ENCODE measurements around the gene COL18A1.
"Not testable (repeated sequence)": the region's sequence is repeated elsewhere in the genome, so short reads cannot be mapped to it uniquely, and the experiment has no call there.

Gene COL18A1

DNA sequence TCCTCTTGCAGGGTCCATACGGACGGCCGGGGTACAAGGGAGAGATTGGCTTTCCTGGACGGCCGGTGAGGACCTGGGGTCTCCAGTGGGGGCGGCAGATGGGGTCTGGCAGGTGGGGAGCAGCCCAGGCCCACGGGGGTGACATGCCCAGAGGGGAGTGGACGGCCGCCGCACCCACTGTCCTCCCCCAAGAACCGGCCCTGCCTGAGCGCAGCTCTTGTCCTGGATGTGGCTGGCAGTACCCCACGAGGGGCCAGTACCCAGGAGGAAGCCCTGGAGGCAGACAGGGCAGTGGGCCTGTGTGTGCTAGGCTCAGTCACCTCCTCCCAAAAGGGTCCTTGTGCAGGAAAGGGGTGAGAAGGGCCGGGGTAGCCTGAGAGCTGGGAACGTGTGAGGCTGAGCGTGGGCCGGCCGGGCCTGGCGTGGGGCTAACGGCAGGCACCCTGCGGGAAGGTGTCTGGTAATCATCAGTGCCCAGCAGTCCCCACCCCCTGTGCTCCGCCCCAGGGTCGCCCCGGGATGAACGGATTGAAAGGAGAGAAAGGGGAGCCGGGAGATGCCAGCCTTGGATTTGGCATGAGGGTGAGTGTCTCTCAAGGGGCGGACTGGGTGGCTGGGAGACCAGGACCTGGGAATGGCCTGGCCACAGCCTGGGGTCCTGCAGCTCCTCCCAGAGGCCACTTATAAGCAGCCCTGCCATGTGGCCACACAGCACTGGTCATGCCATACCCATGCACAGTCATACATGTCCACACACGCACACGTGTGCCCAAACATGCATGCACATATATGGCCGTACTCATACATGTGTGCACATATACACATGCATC is 90.1 kb downstream of the COL18A1 start:
- no peak for DNase-seq (ENCODE audit: low read depth)

DNA sequence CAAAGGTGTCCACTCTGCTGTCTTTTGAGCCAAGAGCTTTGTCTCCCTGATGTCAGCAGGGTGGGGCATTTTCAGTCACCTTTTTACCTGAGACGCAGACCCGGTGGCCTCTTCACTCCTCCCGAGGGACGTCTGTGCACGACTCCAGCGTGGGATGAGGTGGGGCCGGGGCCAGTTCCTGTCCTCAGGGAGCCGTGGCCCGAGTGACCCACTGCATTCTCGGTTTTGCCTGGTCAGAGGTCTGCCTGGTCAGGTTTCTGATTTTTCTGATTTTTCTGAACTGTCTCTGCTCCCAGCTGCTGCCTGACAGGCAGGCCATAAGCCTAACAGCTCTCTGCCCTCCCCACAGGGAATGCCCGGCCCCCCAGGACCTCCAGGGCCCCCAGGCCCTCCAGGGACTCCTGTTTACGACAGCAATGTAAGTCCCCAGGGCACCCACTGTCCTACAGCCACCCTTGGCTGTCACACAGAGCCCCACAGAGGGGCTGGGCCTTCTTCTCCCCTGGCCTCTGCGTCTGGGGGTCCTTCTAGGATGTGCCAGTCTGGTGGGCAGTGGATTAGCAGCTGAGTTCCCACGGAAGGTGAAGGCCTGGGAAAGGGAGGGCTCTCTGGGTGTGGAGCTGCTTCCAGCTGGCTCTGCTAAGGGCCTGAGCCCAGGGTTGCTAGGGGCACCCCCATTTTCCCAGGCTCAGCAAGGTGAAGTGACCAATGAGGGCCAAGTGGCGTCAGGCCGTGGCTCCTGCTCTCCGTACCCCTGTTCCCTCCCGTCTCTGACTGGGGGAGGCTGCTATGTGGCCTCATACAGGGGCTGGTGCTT is 91.4 kb downstream of the COL18A1 start:
- DNase-seq (ENCODE audit: low read depth) = no peak

DNA sequence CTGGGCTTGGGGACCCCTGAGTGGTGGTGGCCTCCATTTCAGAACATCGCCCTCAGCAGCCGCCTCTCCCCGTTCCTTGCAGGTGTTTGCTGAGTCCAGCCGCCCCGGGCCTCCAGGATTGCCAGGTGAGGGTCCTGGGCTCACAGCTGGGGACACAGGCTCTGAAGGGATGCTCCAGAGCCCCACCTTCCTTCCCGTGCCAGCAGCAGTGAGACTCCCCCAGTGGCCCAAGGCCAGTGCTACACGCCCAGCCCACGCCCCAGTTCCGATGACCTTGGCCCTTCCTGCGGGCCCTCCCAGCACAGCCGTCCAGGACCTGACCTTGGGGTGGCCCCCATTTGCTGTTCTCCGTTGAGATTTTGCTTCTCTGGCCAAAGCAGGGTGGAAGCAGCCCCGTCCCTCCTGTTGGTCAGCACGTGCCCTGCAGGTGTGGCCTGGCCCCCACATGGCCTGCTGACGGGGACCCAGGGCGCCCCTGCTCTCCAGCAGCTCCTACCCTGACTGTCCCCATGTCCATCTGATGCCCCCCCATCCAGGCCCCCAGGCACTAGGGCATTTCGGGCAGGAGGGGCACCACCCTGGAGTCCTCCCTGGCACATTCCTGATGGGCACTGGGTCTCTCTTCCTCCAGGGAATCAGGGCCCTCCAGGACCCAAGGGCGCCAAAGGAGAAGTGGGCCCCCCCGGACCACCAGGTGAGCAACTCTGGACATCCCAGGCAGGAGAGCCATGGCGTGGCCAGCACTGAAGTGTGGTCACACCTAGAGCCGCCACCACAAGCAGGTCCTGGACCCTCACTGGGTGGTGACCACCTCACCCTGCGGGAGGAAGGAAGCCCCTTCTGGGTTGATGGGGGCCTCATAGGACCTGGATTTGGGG is 92.2 kb downstream of the COL18A1 start:
- DNase-seq (ENCODE audit: low read depth) = no peak

DNA sequence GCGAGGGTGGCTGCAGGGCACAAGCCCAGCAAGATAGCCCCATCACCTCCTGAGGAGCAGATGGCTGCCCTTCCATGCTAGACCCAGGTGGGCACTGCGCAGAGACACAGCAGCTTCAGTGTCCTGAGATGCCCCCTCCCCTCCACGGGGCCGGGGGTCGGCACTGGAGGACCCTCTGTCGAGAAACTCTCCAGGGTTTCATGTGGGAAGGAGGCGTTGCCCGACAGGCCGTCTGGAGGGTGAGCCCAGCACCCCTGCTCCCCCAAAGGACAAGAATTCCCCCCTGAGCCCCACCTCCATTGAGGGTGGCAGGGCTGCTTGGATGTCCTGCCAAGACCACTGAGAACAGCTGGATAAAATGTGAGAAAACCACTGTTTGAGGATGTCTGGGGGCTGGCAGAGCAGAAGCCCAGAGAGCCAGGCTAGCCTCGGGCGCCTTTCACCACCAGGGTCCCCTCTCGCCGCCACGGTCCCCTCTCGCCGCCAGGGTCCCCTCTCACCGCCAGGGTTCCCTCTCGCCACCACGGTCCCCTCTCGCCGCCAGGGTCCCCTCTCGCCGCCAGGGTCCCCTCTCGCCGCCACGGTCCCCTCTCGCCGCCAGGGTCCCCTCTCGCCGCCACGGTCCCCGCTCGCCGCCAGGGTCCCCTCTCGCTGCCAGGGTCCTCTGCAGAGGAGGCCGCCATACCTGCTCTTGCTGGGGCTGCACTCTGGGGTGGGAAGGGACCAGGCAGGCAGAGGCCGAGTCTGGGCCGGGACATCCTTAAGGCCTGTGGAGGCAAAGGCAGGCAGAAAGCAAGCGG is 93.1 kb downstream of the COL18A1 start:
- no peak for DNase-seq (ENCODE audit: low read depth)

DNA sequence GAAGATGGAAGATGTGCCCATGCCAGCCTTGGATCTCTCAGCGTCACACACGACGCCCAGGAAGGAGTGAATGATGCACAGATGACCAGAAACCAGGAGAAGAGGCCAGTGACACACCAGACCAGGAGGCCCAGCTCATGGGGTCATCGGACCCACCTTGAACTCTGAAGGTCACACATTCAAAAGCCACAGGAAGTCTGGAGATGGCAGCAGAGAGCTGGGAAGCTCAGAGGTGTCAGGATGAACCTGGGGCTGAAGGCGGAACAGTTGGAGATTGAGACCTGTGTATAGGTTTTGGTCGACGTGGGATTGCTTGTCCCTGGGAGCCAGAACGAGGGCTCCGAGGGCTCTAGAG is 93.7 kb downstream of the COL18A1 start:
- no peak for DNase-seq (ENCODE audit: low read depth)

DNA sequence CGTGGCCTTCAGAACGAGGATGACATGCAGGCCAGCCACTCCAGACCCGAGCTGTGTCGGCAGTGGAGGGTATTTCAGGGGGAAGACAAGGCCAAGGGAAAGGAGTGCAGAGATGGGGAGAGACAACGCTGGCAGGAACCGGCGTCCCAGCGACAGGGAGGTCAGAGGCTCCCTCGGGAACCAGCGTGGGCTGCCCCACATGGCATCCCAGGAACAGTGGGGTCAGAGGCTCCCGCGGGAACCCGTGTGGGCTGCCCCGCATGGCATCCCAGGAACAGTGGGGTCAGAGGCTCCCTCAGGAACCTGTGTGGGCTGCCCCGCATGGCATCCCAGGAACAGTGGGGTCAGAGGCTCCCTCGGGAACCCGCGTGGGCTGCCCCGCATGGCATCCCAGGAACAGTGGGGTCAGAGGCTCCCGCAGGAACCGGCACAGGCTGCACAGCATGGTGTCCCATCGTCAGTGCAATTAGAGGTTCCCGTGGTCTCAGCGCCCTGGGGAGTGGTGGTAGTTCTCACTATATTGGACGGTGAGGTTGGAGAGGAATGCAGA is 94.3 kb downstream of the COL18A1 start:
- no peak for DNase-seq (ENCODE audit: low read depth)

DNA sequence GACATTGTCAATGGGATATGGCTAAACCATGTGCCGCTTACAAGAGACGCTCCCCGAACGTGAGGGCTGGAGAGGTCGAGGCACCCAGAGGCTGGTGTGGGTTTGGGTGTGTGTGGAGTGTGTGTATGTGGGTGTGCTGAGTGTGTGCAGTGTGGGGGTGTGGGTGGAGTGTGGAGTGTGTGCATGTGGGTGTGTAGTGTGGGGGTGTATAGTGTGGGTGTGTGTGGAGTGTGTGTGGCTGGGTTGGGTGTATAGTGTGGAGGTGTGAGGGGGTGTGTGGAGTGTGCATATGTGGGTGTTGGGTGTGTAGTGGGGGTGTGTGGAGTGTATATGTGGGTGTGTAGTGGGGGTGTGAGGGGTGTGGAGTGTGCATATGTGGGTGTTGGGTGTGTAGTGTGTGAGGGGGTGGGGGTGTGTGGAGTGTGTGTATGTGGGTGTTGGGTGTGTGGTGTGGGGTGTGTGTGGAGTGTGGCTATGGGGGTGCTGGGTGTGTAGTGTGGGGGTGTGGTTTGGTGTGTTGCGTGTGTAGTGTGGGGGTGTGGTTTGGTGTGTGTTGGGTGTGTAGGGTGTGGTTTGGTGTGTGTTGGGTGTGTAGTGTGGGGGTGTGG is 95.1 kb downstream of the COL18A1 start:
- no peak for DNase-seq (ENCODE audit: low read depth)

DNA sequence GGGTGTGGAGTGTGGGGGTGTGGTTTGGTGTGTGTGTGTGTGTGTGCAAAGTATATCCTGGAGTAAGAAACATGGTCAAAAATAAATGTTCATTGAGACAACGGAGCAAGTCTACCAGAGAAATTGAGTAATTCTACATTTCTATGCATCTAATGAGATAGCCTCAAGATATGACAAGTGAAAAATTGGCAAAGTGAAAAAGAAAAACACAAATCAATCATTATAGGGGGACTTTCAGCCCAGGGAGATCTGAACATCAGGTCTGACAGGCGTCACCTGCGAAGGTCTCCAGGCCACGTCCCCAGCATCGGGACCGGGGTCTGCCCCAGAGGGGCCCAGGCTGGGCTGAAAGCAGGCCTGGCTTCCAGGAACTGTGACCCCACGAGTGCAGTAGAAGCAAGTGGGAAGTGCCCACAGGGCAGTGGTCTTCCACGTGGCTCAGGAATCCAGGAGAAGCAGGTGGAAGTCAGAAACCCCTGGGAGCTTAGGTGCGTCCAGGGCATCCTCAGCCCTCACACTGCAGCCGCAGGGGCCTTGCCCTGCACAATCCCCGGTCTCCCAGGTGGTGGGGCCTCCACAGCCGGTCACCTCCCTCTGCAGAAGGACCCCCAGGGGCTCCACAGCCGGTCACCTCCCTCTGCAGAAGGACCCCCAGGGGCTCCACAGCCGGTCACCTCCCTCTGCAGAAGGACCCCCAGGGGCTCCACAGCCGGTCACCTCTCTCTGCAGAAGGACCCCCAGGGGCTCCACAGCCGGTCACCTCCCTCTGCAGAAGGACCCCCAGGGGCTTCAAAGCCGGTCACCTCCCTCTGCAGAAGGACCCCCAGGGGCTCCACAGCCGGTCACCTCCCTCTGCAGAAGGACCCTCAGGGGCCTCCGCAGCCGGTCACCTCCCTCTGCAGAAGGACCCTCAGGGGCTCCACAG is 96.4 kb downstream of the COL18A1 start:
- DNase-seq (ENCODE audit: low read depth) = not testable (repeated sequence)

DNA sequence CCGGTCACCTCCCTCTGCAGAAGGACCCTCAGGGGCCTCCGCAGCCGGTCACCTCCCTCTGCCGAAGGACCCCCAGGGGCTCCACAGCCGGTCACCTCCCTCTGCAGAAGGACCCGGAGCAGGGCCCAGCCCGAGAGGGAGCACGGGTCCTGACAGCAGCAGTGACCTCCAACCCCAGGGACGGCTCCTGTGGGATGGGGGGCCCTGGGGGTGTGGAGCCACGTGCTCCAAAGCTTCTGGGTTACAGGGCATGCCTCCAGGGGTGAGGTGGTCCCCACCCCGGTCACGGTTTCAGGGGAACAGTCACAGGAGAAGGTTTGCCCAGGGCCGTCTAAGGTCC is 97.0 kb downstream of the COL18A1 start:
- no peak for DNase-seq (ENCODE audit: low read depth)

DNA sequence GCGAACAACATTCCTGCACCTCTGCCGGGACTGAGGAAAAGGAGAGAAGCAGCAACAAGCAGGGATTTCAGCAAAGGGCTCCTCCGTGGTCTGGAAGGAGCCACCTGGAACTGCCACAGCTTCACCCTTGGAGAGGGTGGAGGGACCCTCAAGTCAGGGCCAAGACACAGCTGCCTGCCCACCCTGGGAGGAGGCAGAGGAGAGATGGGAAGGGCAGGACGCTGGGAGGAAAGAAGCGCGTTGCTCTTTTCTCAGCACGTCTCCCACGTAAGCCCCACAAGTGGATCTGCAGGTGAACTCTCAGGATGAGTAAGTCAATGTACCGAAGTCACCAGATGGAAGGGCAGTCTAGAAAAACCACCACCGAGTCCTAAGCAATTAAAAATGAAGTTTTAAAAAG is 97.6 kb downstream of the COL18A1 start:
- no peak for DNase-seq (ENCODE audit: low read depth)

DNA sequence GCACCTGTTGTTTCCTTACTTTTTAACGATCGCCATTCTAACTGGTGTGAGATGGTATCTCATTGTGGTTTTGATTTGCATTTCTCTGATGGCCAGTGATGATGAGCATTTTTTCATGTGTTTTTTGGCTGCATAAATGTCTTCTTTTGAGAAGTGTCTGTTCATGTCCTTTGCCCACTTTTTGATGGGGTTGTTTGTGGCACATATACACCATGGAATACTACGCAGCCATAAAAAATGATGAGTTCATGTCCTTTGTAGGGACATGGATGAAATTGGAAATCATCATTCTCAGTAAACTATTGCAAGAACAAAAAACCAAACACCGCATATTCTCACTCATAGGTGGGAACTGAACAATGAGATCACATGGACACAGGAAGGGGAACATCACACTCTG is 98.3 kb downstream of the COL18A1 start:
- DNase-seq (ENCODE audit: low read depth) = not testable (repeated sequence)

DNA sequence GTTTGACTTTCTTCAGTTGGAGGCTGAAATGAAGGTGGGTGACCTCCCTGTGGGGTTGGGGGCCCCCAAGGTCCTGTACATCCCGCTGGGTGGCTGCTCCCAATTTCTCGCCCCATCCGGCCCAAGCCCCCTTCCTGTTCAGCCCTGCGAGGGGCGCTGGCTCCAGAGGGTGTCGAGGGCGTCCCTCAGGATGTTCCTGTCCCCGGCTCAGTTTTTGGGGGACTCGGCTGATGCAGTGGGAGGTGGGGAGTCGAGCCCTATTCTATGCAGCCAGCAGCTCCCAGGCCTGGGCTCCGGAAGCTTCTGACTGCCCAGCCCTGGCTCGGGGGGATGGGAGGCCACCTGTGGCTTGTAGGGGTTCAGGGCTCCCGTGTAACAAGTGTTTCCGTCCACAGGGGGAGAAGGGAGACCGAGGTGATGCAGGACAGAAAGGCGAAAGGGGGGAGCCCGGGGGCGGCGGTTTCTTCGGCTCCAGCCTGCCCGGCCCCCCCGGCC is 99.1 kb downstream of the COL18A1 start:
- DNase-seq (ENCODE audit: low read depth) = no peak

DNA sequence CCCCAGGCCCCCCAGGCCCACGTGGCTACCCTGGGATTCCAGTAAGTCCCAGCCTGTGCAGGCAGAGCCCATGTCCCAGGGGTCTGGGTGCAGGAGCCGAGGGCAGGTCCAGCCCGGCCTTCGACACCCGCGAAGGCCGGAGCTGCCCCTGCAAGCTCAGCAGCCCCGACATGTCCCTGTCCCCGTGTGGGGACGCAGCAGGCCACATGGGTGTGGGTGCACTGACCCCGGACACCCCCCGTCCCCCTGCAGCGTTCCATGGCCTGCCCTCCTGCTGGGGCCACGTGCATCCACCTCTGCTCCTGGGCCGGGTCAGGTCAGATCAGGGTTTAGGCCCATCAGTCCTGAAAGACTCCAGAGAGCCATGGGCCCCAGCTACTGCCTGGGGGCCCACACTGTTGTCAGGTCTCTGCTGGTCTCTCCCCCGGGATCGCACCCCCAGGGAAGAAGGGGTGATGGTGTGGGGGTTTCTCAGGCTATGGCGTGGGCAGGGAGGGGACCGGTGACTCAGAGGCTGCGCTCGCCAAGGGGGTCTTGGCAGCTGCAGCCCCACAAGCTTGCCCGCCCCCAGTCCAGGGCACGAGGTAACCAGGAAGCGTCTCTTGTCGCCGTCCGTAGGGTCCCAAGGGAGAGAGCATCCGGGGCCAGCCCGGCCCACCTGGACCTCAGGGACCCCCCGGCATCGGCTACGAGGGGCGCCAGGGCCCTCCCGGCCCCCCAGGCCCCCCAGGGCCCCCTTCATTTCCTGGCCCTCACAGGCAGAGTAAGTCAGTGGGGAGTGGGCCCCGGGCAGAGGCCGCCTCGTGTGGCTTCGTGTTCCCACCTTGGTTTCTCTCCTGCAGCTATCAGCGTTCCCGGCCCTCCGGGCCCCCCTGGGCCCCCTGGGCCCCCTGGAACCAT is 99.8 kb downstream of the COL18A1 start:
- DNase-seq (ENCODE audit: low read depth) = no peak

DNA sequence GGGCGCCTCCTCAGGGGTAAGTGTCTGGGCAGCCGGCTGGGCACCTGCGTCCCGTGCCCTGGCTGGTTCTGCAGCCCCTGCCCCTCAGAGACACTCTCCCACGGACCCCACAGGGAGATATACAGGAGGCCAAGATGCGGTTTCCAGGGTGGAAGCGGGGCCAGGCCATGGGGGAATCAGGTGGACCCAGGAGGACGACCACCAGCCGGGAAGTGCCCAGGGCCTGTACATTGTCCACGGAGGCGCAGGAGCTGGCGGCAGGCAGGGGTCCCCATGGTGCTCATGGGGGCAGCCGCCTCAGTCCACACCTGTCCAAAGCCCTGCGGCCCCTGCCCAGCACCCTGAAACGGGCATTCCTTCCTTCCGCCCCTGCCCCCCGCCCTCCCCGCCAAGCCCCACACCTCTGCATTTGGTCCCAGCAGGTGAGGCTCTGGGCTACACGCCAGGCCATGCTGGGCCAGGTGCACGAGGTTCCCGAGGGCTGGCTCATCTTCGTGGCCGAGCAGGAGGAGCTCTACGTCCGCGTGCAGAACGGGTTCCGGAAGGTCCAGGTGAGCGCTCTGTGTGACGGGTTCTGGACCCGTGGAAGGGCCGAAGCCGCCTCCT is 100.6 kb downstream of the COL18A1 start:
- DNase-seq (ENCODE audit: low read depth) = no peak

DNA sequence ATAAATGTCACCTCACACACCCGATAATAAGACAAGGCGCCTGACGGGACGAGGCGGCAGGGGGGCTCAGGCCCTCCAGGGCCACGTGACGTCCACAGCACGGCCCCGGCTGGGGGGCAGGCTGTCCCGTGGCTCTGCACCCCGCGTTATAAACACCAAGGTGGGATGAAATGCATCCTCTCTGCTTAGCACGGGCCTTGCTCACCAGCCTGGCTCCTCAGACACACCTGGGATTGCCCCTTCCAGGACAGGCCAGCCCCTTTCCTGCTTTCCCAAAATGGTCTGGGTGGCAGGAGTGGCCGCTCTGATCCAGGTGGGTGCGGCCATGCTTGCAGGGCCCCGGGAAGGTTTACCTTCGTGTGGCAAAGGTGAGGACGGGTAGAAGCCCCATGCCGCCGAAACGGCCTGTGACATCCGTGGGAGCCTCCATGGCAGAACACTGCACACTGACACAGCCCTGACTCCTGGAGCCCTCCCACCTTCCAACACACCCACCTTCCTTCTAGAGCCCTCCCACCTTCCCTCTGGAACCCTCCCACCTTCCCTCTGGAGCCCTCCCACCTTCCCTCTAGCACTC is 101.4 kb downstream of the COL18A1 start:
- no peak for DNase-seq (ENCODE audit: low read depth)

DNA sequence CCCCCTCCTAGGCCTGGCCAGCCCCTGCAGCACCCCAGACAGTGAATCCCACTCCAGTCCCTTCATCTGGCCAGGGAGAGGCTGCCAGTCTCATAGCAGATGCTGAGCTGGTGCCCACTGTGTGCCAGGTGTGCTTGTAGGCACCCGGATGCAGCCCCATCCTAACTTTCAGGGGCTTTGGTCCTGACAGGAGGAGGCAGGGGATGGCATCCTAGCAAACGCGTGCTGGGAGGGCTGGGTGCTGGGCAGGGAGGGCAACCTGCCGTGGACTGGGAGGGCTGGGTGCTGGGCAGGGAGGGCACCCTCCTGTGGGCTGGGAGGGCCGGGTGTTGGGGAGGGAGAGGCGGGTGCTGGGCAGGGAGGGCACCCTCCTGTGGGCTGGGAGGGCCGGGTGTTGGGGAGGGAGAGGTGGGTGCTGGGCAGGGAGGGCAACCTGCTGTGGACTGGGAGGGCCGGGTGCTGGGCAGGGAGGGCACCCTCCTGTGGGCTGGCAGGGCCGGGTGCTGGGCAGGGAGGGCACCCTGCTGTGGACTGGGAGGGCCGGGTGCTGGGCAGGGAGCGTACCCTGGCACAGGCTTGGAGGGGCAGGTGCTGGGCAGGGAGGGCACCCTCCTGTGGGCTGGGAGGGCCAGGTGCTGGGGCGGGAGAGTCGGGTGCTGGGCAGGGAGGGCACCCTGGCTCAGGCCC is 102.0 kb downstream of the COL18A1 start:
- DNase-seq (ENCODE audit: low read depth) = no peak

DNA sequence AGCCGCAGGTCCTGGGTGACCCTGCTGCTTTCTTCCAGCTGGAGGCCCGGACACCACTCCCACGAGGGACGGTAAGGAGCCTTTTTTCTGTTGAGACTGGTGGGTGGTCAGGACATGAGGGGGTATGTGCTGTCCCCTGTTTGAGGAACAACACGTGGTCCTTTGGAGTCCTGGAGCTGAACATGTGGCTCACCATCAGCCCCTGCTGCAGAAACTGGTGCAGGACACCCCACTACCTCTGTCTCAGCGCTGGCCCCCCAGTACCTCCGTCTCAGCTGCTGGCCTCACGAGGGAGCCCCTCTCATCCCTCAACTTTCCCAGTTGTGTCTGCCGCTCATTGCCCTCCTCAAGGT is 102.5 kb downstream of the COL18A1 start:
- no peak for DNase-seq (ENCODE audit: low read depth)

Measured in stimulated activated CD8-positive, alpha-beta memory T cell treated with anti-CD3 and anti-CD28 coated beads, Interleukin-15, amount 100 ng/mL, for 24 hours (primary cell).